ENCODE results near the gene BPTF.

The BPTF gene

DNA sequence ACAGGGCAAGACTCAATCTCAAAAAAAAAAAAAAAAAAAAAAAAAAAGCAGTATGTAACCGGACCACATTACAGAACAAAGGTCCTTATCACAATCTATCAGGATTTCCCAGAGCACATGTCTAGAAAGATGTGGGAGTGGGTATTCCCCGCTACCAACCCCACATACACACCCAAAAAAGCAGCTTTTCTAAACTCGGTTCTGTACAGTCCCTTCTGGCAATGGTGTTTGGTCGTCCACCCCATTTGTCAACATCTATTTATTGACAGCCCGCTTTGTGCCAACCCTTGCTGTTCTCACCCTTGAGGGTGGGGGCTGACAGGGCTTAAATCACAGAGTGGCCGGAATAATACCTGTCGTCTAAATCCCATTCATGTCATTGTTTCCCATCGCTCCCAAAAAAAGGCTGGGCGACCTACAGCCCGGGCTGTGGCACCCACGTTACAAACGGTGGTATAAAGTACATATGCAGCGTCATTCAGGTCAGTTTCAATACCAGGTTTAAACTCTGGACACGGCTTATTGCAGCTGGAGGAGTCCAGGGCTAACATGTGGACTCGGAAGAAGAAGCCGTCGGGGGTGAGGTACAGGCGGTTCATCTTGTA, 167.3 kb downstream of the BPTF start:
- H4K8ac ChIP-seq (ENCODE audit: low read depth, low read length): peak overlapping the region; percentile 92
- peaks cover 9% of the 10 kb centered on the region for H3K79me1 ChIP-seq (ENCODE audit: low read length)
- H4K12ac ChIP-seq (ENCODE audit: low read depth, low read length): peak overlapping the region; percentile 85
- H3K23ac ChIP-seq (ENCODE audit: low read length): no peak overlapping the region
- H3K14ac ChIP-seq (ENCODE audit: low read length): peak overlapping the region; percentile 96
- H3K27ac ChIP-seq (ENCODE audit: low read depth, low read length): no peak overlapping the region
- H3K27me3 ChIP-seq (ENCODE audit: insufficient read depth, low read length): no peaks in the 10 kb centered on the region
- peak overlapping the region; percentile 81 for H3K4me2 ChIP-seq (ENCODE audit: low read length)
- peak overlapping the region; percentile 93 for H3K4me3 ChIP-seq (ENCODE audit: low read depth, low read length)
- no peaks in the 10 kb centered on the region for H3K36me3 ChIP-seq (ENCODE audit: control insufficient read depth in 1 of 2, insufficient read depth in 2 of 2, low read length in 2 of 2)
- DNase-seq: peak in 1 of 2 donors; percentile 57
- H2AK5ac ChIP-seq (ENCODE audit: low read length): no peak overlapping the region
- H2BK120ac ChIP-seq (ENCODE audit: insufficient read depth, low read length, poor library complexity): peak overlapping the region; percentile 77
- H2BK5ac ChIP-seq (ENCODE audit: low read depth, low read length, poor library complexity): no peak overlapping the region
- H3K9ac ChIP-seq (ENCODE audit: low read length): peak overlapping the region; percentile 86
- peak overlapping the region; percentile 79 for H2AFZ ChIP-seq (ENCODE audit: insufficient read depth, low read length, poor library complexity)
- H3K79me2 ChIP-seq (ENCODE audit: control insufficient read depth, insufficient read depth, low read length, poor library complexity): peaks cover 7% of the 10 kb centered on the region
- no peak overlapping the region for H2BK12ac ChIP-seq (ENCODE audit: low read length)
- no peak overlapping the region for H3K4ac ChIP-seq (ENCODE audit: low read depth, low read length)
- no peaks in the 10 kb centered on the region for H3K9me3 ChIP-seq (ENCODE audit: insufficient read depth, low read depth, low read length)
- H4K91ac ChIP-seq (ENCODE audit: low read depth, low read length): peak overlapping the region; percentile 86
- H3K4me1 ChIP-seq (ENCODE audit: control insufficient read depth in 1 of 2, insufficient read depth in 2 of 2, low read length in 2 of 2): peaks cover 4 to 9% of the 10 kb centered on the region in 2 experiments
- WGBS (ENCODE audit: extremely low coverage, insufficient coverage, insufficient read length): no CpG with 5 or more reads among the region's 18 CpGs
- H3K18ac ChIP-seq (ENCODE audit: low read length): no peak overlapping the region

DNA sequence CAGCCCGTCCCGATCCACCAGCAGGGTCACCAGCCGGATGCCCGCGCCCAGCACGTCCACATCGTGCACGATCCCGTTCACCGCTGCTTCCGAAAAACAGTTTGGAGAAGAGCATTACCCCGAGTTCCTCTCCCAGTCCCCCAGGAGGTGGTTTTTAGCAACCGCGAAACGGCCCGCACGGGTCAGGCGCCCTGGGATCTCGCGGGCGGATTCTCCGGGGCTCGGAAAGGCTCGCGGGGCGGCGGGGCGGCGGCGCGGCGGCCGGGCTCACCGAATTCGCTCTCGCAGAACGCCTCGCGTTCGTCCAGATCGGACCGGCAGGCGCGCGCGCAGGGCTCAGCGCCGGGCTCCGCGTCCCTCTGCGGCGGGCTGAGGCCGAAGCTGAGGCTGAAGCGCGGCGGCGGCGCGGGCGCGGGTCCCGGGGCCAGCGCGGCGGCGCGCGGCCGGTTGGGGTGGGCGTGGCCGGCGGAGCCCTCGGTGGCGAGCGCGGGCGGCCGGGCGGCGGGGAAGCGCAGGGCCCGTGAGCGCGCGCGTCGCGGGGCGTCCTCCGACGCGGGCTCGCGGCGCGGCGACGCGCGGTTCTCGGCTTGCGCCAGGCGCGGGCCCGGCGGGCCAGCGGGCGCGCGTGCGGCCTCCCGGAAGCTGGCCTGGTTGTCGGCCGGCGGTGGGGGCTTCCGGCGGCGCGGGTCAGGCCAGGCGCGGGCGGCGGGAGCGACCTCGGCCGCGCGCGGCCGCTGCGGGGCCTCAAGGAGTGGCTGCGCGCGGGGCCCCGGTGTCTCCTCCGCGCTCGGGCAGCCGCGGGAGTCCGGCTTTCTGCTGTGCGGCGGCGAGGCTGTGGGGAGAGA, 168.1 kb downstream of the BPTF start:
- peak overlapping the region; percentile 93 for H3K4me3 ChIP-seq (ENCODE audit: low read depth, low read length)
- H3K9me3 ChIP-seq (ENCODE audit: insufficient read depth, low read depth, low read length): no peaks in the 10 kb centered on the region
- peaks cover 9% of the 10 kb centered on the region for H3K79me1 ChIP-seq (ENCODE audit: low read length)
- peak overlapping the region; percentile 86 for H3K9ac ChIP-seq (ENCODE audit: low read length)
- H2BK5ac ChIP-seq (ENCODE audit: low read depth, low read length, poor library complexity): peak overlapping the region; percentile 73
- peak overlapping the region; percentile 96 for H3K14ac ChIP-seq (ENCODE audit: low read length)
- peak overlapping the region; percentile 40 for H2BK12ac ChIP-seq (ENCODE audit: low read length)
- peak; percentile 68 to 88 for DNase-seq
- H2AFZ ChIP-seq (ENCODE audit: insufficient read depth, low read length, poor library complexity): peak overlapping the region; percentile 95
- no peaks in the 10 kb centered on the region for H3K27me3 ChIP-seq (ENCODE audit: insufficient read depth, low read length)
- peak overlapping the region; percentile 90 for H4K12ac ChIP-seq (ENCODE audit: low read depth, low read length)
- no CpG with 5 or more reads among the region's 144 CpGs for WGBS (ENCODE audit: extremely low coverage, insufficient coverage, insufficient read length)
- no peak overlapping the region for H3K23ac ChIP-seq (ENCODE audit: low read length)
- H2AK5ac ChIP-seq (ENCODE audit: low read length): peak overlapping the region; percentile 48
- peak overlapping the region; percentile 88 for H3K18ac ChIP-seq (ENCODE audit: low read length)
- H4K91ac ChIP-seq (ENCODE audit: low read depth, low read length): peak overlapping the region; percentile 95
- peak overlapping the region; percentile 75 for H3K4ac ChIP-seq (ENCODE audit: low read depth, low read length)
- H4K8ac ChIP-seq (ENCODE audit: low read depth, low read length): peak overlapping the region; percentile 98
- peaks cover 7% of the 10 kb centered on the region for H3K79me2 ChIP-seq (ENCODE audit: control insufficient read depth, insufficient read depth, low read length, poor library complexity)
- H3K4me2 ChIP-seq (ENCODE audit: low read length): peak overlapping the region; percentile 81
- H3K27ac ChIP-seq (ENCODE audit: low read depth, low read length): peak overlapping the region; percentile 82
- H2BK120ac ChIP-seq (ENCODE audit: insufficient read depth, low read length, poor library complexity): peak overlapping the region; percentile 77
- H3K36me3 ChIP-seq (ENCODE audit: control insufficient read depth in 1 of 2, insufficient read depth in 2 of 2, low read length in 2 of 2): no peaks in the 10 kb centered on the region
- peaks cover 4 to 9% of the 10 kb centered on the region in 2 experiments for H3K4me1 ChIP-seq (ENCODE audit: control insufficient read depth in 1 of 2, insufficient read depth in 2 of 2, low read length in 2 of 2)

DNA sequence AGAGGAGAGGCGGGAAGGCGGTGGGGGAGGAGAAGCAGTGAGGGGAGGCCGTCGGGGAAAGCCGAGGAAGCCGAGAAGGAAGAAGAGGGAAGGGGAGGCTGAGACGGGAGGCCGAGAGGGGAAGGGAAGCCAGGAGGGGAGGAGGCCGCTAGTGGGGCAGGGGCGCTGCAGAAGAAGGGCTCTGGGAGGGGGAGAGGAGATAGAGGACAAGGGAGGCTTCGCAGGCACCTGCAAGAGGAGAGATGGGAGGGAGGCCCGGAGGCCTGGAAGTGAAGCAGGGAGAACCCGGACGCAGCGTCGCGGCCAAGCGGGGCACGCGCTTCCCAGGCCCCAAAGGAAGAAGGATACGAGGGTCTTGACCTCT, 168.7 kb downstream of the BPTF start:
- Histone ChIP-seq H3K36me3 (ENCODE audit: control insufficient read depth in 1 of 2, insufficient read depth in 2 of 2, low read length in 2 of 2) (no peaks in the 10 kb centered on the region), H3K4me3 (ENCODE audit: low read depth, low read length) (peak overlapping the region; percentile 87), H3K14ac (ENCODE audit: low read length) (peak overlapping the region; percentile 86), H2AFZ (ENCODE audit: insufficient read depth, low read length, poor library complexity) (peak overlapping the region; percentile 95), H3K79me1 (ENCODE audit: low read length) (peaks cover 9% of the 10 kb centered on the region), H3K18ac (ENCODE audit: low read length) (peak overlapping the region; percentile 82), H2BK12ac (ENCODE audit: low read length) (no peak overlapping the region), H3K9me3 (ENCODE audit: insufficient read depth, low read depth, low read length) (no peaks in the 10 kb centered on the region), H4K91ac (ENCODE audit: low read depth, low read length) (peak overlapping the region; percentile 95), H3K27ac (ENCODE audit: low read depth, low read length) (peak overlapping the region; percentile 81), H3K4me2 (ENCODE audit: low read length) (peak overlapping the region; percentile 56), H2BK5ac (ENCODE audit: low read depth, low read length, poor library complexity) (peak overlapping the region; percentile 25), H4K12ac (ENCODE audit: low read depth, low read length) (peak overlapping the region; percentile 90), H3K4ac (ENCODE audit: low read depth, low read length) (peak overlapping the region; percentile 75), H3K27me3 (ENCODE audit: insufficient read depth, low read length) (no peaks in the 10 kb centered on the region), H2BK120ac (ENCODE audit: insufficient read depth, low read length, poor library complexity) (peak overlapping the region; percentile 57), H3K79me2 (ENCODE audit: control insufficient read depth, insufficient read depth, low read length, poor library complexity) (peaks cover 7% of the 10 kb centered on the region), H3K23ac (ENCODE audit: low read length) (no peak overlapping the region), H3K9ac (ENCODE audit: low read length) (peak overlapping the region; percentile 70), H4K8ac (ENCODE audit: low read depth, low read length) (peak overlapping the region; percentile 98), H3K4me1 (ENCODE audit: control insufficient read depth in 1 of 2, insufficient read depth in 2 of 2, low read length in 2 of 2) (peaks cover 4 to 9% of the 10 kb centered on the region in 2 experiments), H2AK5ac (ENCODE audit: low read length) (peak overlapping the region; percentile 48)
- no CpG with 5 or more reads among the region's 21 CpGs for WGBS (ENCODE audit: extremely low coverage, insufficient coverage, insufficient read length)
- no peak for DNase-seq

DNA sequence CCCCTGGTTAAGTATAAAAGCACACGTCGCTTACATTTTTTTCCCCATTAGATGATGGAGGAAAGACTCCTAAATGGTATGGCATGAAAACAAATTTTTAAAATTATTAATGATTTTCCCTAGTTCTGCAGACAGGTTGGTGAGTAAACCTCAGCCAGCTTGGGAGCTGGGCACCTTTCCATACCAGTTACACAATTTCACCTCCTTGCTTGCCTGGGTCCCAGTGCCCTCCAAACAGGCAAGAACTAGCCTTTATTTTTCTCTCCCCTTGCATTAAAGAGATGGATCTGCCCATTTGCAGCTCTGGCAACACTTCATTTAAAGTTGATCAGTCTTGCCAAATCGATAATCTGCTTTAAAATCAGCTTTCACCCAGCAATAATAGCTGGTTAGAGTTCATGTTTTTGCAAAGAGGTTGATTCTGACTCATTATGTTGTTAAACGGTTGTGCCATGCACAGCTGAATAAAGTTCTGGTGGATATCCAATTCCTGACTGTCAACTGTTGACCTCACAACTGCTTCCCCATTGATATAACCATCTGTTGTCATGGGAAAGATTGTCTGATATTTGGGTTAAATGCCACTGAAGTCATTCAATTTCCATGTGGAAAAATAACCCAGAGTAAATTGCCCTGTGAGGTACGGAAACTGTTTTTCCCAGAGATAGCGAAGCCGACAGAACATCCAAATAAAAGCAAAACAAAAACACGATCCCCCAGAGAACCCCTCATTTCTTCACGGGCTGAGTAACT, 169.7 kb downstream of the BPTF start:
- Histone ChIP-seq H3K27me3 (ENCODE audit: insufficient read depth, low read length) (no peaks in the 10 kb centered on the region), H3K4me3 (ENCODE audit: low read depth, low read length) (no peak overlapping the region), H3K4ac (ENCODE audit: low read depth, low read length) (no peak overlapping the region), H3K36me3 (ENCODE audit: control insufficient read depth in 1 of 2, insufficient read depth in 2 of 2, low read length in 2 of 2) (no peaks in the 10 kb centered on the region), H3K9ac (ENCODE audit: low read length) (no peak overlapping the region), H3K18ac (ENCODE audit: low read length) (no peak overlapping the region), H3K14ac (ENCODE audit: low read length) (no peak overlapping the region), H3K79me1 (ENCODE audit: low read length) (peaks cover 9% of the 10 kb centered on the region), H3K27ac (ENCODE audit: low read depth, low read length) (no peak overlapping the region), H2BK120ac (ENCODE audit: insufficient read depth, low read length, poor library complexity) (no peak overlapping the region), H4K91ac (ENCODE audit: low read depth, low read length) (no peak overlapping the region), H2BK12ac (ENCODE audit: low read length) (no peak overlapping the region), H3K4me1 (ENCODE audit: control insufficient read depth in 1 of 2, insufficient read depth in 2 of 2, low read length in 2 of 2) (peaks cover 4 to 9% of the 10 kb centered on the region in 2 experiments), H3K79me2 (ENCODE audit: control insufficient read depth, insufficient read depth, low read length, poor library complexity) (peaks cover 7% of the 10 kb centered on the region), H4K8ac (ENCODE audit: low read depth, low read length) (no peak overlapping the region), H4K12ac (ENCODE audit: low read depth, low read length) (no peak overlapping the region), H2AFZ (ENCODE audit: insufficient read depth, low read length, poor library complexity) (no peak overlapping the region), H3K23ac (ENCODE audit: low read length) (no peak overlapping the region), H2BK5ac (ENCODE audit: low read depth, low read length, poor library complexity) (no peak overlapping the region), H2AK5ac (ENCODE audit: low read length) (no peak overlapping the region), H3K4me2 (ENCODE audit: low read length) (peak overlapping the region; percentile 99), H3K9me3 (ENCODE audit: insufficient read depth, low read depth, low read length) (no peaks in the 10 kb centered on the region)
- no CpG with 5 or more reads among the region's 9 CpGs for WGBS (ENCODE audit: extremely low coverage, insufficient coverage, insufficient read length)
- DNase-seq: no peak

Measured in trophoblast cell (in vitro differentiated cells and primary cell).